Measurements from ENCODE around the gene GSK3B.

GSK3B gene

DNA sequence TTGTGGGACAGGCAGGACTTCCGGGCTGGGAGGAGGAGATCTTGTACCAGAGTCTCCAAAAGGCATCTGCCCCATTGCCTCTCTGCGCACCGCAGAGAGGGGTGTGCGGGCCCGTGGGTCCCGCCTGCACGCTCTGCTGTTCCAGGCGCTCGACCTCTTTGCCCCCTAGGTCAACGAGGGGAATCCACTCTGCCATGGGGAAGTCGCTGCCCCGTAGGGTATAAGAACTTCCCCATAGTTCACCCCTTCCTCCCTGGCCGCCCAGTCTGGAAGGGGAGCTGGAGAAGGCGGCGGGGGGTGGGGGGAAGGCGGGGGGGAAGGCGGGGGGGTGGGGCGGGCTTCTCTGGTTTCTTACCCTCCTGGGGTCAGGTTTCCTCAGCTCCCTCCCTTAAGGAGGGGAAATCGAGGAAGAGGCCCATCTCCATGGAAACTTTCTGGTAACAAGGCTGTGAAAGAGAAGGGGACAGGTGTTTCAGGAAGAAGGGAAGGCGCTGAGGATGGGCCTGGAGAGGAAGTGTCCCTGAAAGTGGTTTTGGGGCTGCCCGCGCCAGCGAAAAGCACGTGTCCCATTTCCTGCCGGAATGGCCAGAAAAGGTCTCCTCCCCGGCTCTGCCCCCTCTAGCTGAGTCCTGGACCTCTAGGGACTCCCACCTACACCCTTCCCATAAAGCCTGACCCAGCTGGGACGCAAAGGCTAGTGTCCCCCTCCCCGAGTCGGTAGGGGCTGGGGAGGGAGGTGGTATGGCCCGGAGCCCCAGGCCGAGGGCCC lies 284.8 kb downstream of the GSK3B start:
- no peak for DNase-seq

GRCh38 chr3:119808843-119809242 lies 285.4 kb downstream of the GSK3B start:
- DNase-seq: no peak

GRCh38 chr3:119808244-119808643 lies 286.0 kb downstream of the GSK3B start:
- no peak for DNase-seq

DNA sequence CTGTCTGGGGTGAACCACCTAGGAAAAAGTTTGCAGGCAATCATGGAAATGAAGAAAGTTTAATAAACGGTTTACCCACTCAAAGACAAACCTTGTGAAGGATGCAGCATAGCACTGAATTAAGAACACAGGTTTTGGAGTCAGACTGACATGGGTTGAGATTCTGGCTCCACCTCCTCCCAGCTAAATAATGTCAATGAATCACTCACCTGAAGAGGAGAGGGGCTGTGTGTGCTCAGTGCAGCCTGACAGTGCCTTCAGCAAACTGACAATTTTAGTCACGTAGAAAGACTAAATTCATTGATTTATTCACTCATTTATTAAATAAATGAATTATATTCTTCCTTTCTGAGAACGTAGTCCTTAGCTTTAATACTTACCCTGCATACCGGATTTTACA lies 293.4 kb downstream of the GSK3B start:
- DNase-seq: no peak

DNA sequence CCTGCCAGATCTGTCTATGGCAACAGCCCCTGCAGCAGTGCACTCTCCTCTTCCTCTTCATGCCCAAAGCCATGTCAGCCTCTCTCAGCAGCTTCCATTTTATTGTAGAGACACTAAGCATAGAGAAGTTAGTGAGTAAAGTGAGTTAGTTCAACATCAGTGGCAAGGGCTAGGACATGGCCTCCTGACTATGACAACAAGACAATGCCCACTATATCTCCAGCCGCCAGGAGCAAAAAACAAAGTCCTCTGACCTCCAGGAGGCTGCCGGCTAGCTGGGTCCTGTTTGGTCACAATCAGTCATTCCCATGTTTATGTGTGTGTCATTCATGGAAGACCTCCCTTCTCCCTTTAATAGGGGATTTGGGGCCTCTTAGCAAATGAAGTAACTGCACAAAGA lies 297.5 kb downstream of the GSK3B start:
- no peak for DNase-seq

DNA sequence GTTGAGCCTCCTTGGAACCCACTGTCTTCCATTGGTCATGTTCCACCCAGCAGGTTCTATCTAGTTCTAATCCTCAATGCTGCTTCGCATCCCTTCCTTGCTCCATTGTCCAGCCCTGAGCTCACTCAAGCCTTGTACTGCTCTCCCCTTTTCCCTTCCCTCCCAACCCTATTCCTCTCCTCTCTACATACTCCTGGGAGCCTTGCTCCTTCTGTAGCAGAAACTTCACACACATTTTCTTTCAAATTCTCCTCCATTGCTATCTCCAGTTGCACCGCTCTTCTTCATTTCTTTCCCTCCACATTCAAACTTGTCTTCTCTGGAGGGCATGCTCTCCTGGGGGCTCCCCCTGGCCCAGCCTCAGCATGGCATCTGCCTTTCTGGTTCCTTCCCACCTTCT lies 297.9 kb downstream of the GSK3B start:
- DNase-seq: no peak

DNA sequence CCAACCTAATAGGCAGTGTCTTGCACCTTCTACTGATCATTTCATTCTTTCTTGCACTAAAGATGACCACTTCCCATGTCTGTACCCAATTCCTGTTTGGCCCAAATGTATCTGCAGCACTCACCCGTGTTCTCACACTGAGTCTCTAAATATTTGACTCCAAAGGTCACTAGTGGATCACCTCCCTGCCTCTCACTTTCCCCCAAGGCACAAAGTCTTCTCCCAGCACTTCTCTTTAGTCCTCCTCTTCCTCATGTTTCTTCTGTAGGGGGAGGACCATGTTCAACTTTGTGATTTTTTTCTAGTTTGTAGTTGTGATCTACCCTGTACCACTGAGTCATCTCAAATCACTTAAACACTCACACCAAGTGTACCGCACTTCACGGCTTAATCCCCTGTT lies 298.4 kb downstream of the GSK3B start:
- DNase-seq: no peak

GRCh38 chr3:119794971-119795612 lies 299.2 kb downstream of the GSK3B start:
- DNase-seq: no peak

DNA sequence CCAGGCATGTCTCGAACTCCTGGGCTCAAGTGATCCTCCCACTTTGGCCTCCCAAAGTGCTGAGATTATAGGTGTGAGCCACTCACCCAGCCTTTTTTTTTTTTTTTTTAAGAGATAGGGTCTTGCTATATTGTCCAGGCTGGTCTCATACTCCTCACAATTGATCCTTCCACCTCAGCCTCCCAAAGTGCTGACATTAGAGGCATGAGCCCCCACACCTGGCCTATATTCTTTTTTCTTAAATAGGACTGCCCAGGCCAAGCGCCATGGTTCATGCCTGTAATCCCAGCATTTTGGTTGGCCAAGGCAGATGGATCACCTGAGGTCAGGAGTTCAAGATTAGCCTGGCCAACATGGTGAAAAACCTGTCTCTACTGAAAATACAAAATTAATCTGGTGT lies 299.8 kb downstream of the GSK3B start:
- DNase-seq: no peak

DNA sequence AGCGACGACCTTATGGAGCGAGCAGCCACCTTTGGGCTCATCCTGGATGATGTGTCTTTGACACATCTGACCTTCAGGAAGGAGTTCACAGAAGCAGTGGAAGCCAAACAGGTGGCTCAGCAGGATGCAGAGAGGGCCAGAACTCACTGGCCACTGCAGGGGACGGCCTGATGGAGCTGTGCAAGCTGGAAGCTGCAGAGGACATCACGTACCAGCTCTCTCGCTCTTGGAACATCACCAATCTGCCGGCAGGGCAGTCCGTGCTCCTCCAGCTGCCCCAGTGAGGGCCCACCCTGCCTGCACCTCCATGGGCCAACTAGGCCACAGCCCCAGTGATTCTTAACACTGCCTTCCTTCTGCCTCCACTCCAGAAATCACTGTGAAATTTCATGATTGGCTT lies 302.0 kb downstream of the GSK3B start:
- no peak for DNase-seq

- DNase-seq: no peak
Observed at GRCh38 chr3:119790369-119790768, 303.9 kb downstream of the GSK3B start.

- no peak for DNase-seq
Observed at GRCh38 chr3:119786409-119786808, 307.8 kb downstream of the GSK3B start.

GRCh38 chr3:119783883-119784282 lies 310.4 kb downstream of the GSK3B start:
- DNase-seq: no peak

DNA sequence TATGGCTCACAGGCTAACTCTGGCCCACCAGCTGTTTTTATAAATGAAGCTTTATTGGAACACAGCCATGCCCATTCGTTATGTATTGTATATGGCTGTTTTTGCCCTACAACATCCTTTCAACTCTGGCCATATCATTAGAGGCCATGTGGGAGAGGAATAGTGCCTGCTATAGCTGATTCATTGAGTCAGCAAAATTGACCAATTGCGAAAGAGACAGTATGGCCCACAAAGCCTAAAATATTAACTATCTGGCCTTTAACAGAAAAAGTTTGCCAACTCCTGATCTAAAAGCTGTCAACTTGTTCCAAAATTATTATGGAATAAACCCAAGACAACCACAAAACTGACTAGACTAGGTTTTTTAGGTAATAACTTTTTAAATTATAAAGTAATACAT lies 311.0 kb downstream of the GSK3B start:
- DNase-seq: no peak

GRCh38 chr3:119782460-119782859 lies 311.8 kb downstream of the GSK3B start:
- no peak for DNase-seq

DNA sequence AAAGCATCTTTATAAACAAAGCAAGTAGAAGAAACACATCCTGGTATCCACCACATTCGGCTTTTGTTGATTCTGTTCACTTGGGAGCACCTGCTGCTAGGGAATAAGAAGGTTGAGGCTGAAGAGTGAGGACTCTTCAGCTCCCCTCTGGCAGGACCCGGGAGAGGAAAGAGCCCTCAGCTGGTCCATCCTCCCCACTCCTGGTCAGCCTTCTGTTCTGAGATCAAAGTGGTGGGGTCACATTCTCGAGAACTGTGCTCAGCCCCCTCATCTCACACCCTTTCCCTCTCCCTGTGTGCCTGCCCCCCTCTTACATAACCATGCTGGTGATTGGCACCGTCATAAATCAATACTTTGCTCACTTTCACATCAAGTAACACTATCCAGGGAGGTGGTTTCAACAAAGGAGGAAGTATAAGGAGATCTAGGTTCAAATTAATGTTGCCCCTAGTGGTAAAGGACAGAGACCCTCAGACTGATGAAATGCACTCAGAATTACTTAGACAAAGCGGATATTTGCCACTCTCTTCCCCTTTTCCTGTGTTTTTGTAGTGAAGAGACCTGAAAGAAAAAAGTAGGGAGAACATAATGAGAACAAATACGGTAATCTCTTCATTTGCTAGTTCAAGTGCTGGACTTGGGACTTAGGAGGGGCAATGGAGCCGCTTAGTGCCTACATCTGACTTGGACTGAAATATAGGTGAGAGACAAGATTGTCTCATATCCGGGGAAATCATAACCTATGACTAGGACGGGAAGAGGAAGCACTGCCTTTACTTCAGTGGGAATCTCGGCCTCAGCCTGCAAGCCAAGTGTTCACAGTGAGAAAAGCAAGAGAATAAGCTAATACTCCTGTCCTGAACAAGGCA lies 312.7 kb downstream of the GSK3B start, which contains the start of gene NR1I2:
Gene NR1I2 (plus strand): TSS at position 772 of the 869 bp plus-strand sequence.
- DNase-seq: no peak

GRCh38 chr3:119779731-119780383 lies 314.4 kb downstream of the GSK3B start:
- DNase-seq: no peak

- no peak for DNase-seq
Observed at GRCh38 chr3:119778811-119779210, 315.4 kb downstream of the GSK3B start.

GRCh38 chr3:119778176-119778575 lies 316.1 kb downstream of the GSK3B start:
- no peak for DNase-seq

DNA sequence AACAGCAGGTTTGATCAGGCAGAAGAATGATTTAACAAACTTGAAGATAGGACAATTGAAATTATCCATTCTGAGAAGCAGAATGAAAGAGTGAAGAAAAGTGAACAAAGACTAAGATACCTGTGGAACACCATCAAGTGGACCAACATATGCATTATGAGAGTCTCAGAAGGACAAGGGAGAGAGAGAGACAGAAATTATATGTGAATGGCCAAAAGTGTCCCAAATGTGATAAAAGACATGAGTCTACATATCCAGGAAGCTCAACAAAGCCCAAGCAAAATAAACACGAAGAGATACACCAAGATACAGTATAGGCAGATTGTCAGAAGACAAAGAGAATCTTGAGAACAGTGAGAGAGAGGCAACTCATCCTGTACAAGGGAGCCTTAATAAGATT lies 317.9 kb downstream of the GSK3B start:
- DNase-seq: no peak

GRCh38 chr3:119774444-119774843 lies 319.8 kb downstream of the GSK3B start:
- DNase-seq: no peak

Data from CD4-positive, alpha-beta T cell treated with Interleukin-15 for 1 hour (primary cell).